Neural cell (in vitro differentiated cells): ENCODE results near the gene MAN2A2. TPM values are rescaled to one million over a fixed set of nuclear protein-coding genes. Genes with fewer than 3 reads are reported as not detected.

ENCODE experiments used
- H2AFZ ChIP-seq: fragments of 200-600, 300-800 bp; sonication (generic), shearing (Covaris generic); 2 replicates; pipeline ENCODE4 v1.6.0; 2014; ENCODE audit warnings: low read depth, mild to moderate bottlenecking, antibody characterized with exemption, low read length, moderate library complexity
- H3F3A ChIP-seq: fragments of 200-600 bp; shearing (Covaris generic); 2 replicates; pipeline ENCODE4 v1.6.1; 2016; ENCODE audit warnings: mild to moderate bottlenecking, moderate library complexity, mixed read lengths, antibody characterized with exemption, low read length; ENCODE audit not compliant: insufficient read depth, poor library complexity, severe bottlenecking
- H3K27ac ChIP-seq: fragments of 200-600, 300-800 bp; sonication (generic), shearing (Covaris generic); 2 replicates; pipeline ENCODE4 v1.5.1; 2014; ENCODE audit warnings: mild to moderate bottlenecking, low read length, moderate library complexity
- H3K27me3 ChIP-seq: fragments of 300-800, 200-600 bp; sonication (generic), shearing (Covaris generic); 2 replicates; pipeline ENCODE4 v1.6.0; 2014; ENCODE audit warnings: mild to moderate bottlenecking, low read depth, low read length, moderate library complexity; ENCODE audit not compliant: insufficient read depth
- H3K36me3 ChIP-seq: fragments of 300-800, 200-600 bp; sonication (generic), shearing (Covaris generic); 2 replicates; pipeline ENCODE4 v1.5.1; 2014; ENCODE audit warnings: mild to moderate bottlenecking, antibody characterized with exemption, low read length, moderate library complexity; ENCODE audit not compliant: insufficient read depth
- H3K4me2 ChIP-seq: fragments of 300-800, 200-600 bp; sonication (generic), shearing (Covaris generic); 2 replicates; pipeline ENCODE4 v1.6.0; 2014; ENCODE audit warnings: mild to moderate bottlenecking, low read length
- H3K4me3 ChIP-seq: fragments of 300-800, 200-600 bp; sonication (generic), shearing (Covaris generic); 2 replicates; pipeline ENCODE4 v1.5.1; 2014; ENCODE audit warnings: mild to moderate bottlenecking, low read length, moderate library complexity
- H3K79me2 ChIP-seq: fragments of 200-600 bp; shearing (Covaris generic); replicated peaks from 2 replicates; pipeline ENCODE4 v1.6.0; 2014; ENCODE audit warnings: mild to moderate bottlenecking, low read length, moderate library complexity; ENCODE audit not compliant: insufficient read depth
- H3K9ac ChIP-seq: fragments of 300-800, 200-600 bp; sonication (generic), shearing (Covaris generic); 2 replicates; pipeline ENCODE4 v1.6.1; 2016; ENCODE audit warnings: mild to moderate bottlenecking, low read length, mixed read lengths
- H3K9me2 ChIP-seq: fragments of 200-600 bp; shearing (Covaris generic); 2 replicates; pipeline ENCODE4 v1.6.1; 2016; ENCODE audit warnings: mild to moderate bottlenecking, low read length, mixed read lengths; ENCODE audit not compliant: insufficient read depth
- H3K9me3 ChIP-seq: fragments of 200-600, 300-800 bp; sonication (generic), shearing (Covaris generic); 2 replicates; pipeline ENCODE4 v1.6.1; 2016; ENCODE audit warnings: mild to moderate bottlenecking, mixed run types, low read length, moderate library complexity, mixed read lengths
- H4K20me1 ChIP-seq: fragments of 200-600 bp; shearing (Covaris generic); 2 replicates; pipeline ENCODE4 v1.6.1; 2016; ENCODE audit warnings: mild to moderate bottlenecking, mixed run types; ENCODE audit not compliant: insufficient read depth
- CTCF ChIP-seq: fragments of 450-650 bp; IDR thresholded peaks from 2 replicates; pipeline ENCODE4 v1.5.1; 2014; ENCODE audit warnings: antibody characterized with exemption, mild to moderate bottlenecking, moderate library complexity; ENCODE audit not compliant: poor library complexity, severe bottlenecking
- EP300 ChIP-seq: fragments of 450-650 bp; conservative IDR thresholded peaks from 2 replicates; pipeline ENCODE4 v1.6.1; 2014; ENCODE audit warnings: antibody characterized with exemption, mild to moderate bottlenecking, moderate library complexity; ENCODE audit not compliant: poor library complexity, severe bottlenecking
- EZH2 ChIP-seq: fragments of 200-600, 300-800 bp; shearing (Covaris generic), sonication (generic); IDR thresholded peaks from 2 replicates; pipeline ENCODE4 v1.6.1; 2014; ENCODE audit warnings: antibody characterized with exemption, low read length, borderline replicate concordance, mild to moderate bottlenecking; ENCODE audit not compliant: insufficient read depth, poor library complexity, severe bottlenecking
- MXI1 ChIP-seq: fragments of 450-650 bp; conservative IDR thresholded peaks from 2 replicates; pipeline ENCODE4 v1.6.1; 2014; ENCODE audit warnings: antibody characterized with exemption, mild to moderate bottlenecking; ENCODE audit not compliant: poor library complexity, severe bottlenecking
- POLR2AphosphoS5 ChIP-seq: IDR thresholded peaks from 2 replicates; pipeline ENCODE4 v1.6.1; 2012
- RAD21 ChIP-seq: fragments of 450-650 bp; conservative IDR thresholded peaks from 2 replicates; pipeline ENCODE4 v1.6.1; 2014; ENCODE audit warnings: antibody characterized with exemption, mild to moderate bottlenecking, moderate library complexity
- REST ChIP-seq: IDR thresholded peaks from 2 replicates; pipeline ENCODE4 v1.6.1; 2012; ENCODE audit warnings: borderline replicate concordance
- SMC3 ChIP-seq: fragments of 450-650 bp; conservative IDR thresholded peaks from 2 replicates; pipeline ENCODE4 v1.6.1; 2014; ENCODE audit warnings: antibody characterized with exemption, mild to moderate bottlenecking, moderate library complexity; ENCODE audit not compliant: poor library complexity
- TAF1 ChIP-seq: IDR thresholded peaks from 2 replicates; pipeline ENCODE4 v1.6.1; 2012; ENCODE audit warnings: low read depth
- polyA plus RNA-seq: library from polyadenylated mRNA; depleted of rRNA; stranded (reverse); fragments of >200 nt; gene quantifications from 2 replicates; pipeline ENCODE4 v1.2.3, GENCODE V29; 2014

MAN2A2 gene
- polyA plus RNA-seq, 1 donor from 2014 or later: 59.8 TPM

- Histone ChIP-seq H3K27ac (no peak within 1 kb of the TSS), H4K20me1 (no peaks in the 10 kb centered on the region), H3K9me3 (no peaks in the 10 kb centered on the region), H3K36me3 (no peaks in the 10 kb centered on the region), H3F3A (no peaks in the 10 kb centered on the region), H3K9ac (no peak within 1 kb of the TSS), H3K27me3 (no peaks in the 10 kb centered on the region), H3K4me2 (no peak within 1 kb of the TSS), H2AFZ (no peak within 1 kb of the TSS), H3K9me2 (no peaks in the 10 kb centered on the region), H3K79me2 (peaks cover 9% of the 10 kb centered on the region), H3K4me3 (no peak within 1 kb of the TSS)
- TF ChIP-seq REST (no peak), SMC3 (no peak), RAD21 (no peak), TAF1 (no peak), POLR2AphosphoS5 (no peak), CTCF (no peak), MXI1 (no peak), EP300 (no peak), EZH2 (no peak)
Observed at GRCh38 chr15:90868261-90868689, 34.8 kb upstream of the MAN2A2 start, which contains the start of gene FURIN. Gene FURIN (plus strand): TSS chr15:90868588. CDS start chr15:90875741, 7,153 bp downstream.

- H3K79me2 ChIP-seq: peaks cover 9% of the 10 kb centered on the region
- H3K9me3 ChIP-seq: no peaks in the 10 kb centered on the region
- H3K4me3 ChIP-seq: no peak overlapping the region
- no peaks in the 10 kb centered on the region for H3K27me3 ChIP-seq
- H3K9me2 ChIP-seq: no peaks in the 10 kb centered on the region
- H3K36me3 ChIP-seq: no peaks in the 10 kb centered on the region
- no peak overlapping the region for H3K9ac ChIP-seq
- H3K4me2 ChIP-seq: no peak overlapping the region
- no peak for TF ChIP-seq RAD21
- TF ChIP-seq CTCF: no peak
- no peak for TF ChIP-seq SMC3
- no peak for TF ChIP-seq TAF1
- no peak for TF ChIP-seq REST
- TF ChIP-seq MXI1: no peak
- TF ChIP-seq EP300: no peak
- no peak for TF ChIP-seq EZH2
- TF ChIP-seq POLR2AphosphoS5: no peak
- no peak overlapping the region for H2AFZ ChIP-seq
- no peak overlapping the region for H3K27ac ChIP-seq
- H4K20me1 ChIP-seq: no peaks in the 10 kb centered on the region
- H3F3A ChIP-seq: no peaks in the 10 kb centered on the region
Observed at GRCh38 chr15:90869140-90869541, 34.0 kb upstream of the MAN2A2 start.
